A673 (cell line): ENCODE data around the gene HS3ST3A1. TPM values are rescaled to one million over a fixed set of nuclear protein-coding genes. Genes with fewer than 3 reads are reported as not detected.

Experiments used
- BruUV-seq: library from RNA; stranded (reverse); fragments of 400-500 nt; replicated peaks from 2 replicates; lab custom pipeline; 2021; lab: Mats Ljungman, UMichigan
- CTCF ChIA-PET: fragments of 300-600 bp; sonication (Branson Sonifier 250); formaldehyde crosslinking; loops from one replicate; lab custom pipeline; 2022; ENCODE audit warnings: antibody characterized with exemption; lab: Charles Lee
- POLR2A ChIA-PET: fragments of 300-600 bp; sonication (Branson Sonifier 250); formaldehyde crosslinking; loops from one replicate; lab custom pipeline; 2022; ENCODE audit warnings: antibody characterized with exemption; ENCODE audit not compliant: low non-redundant PET; lab: Charles Lee
- DNase-seq: peaks from one replicate; pipeline ENCODE4 v3.0.0-alpha.2; 2015; ENCODE audit warnings: low spot score
- H3K27ac ChIP-seq: fragments of 200-600 bp; sonication (generic); 2 replicates; pipeline ENCODE4 v1.5.1; 2016; ENCODE audit warnings: mixed run types, low read depth, mild to moderate bottlenecking, mixed read lengths, antibody characterized with exemption, low read length; ENCODE audit not compliant: poor library complexity, severe bottlenecking
- H3K27me3 ChIP-seq: fragments of 200-600 bp; sonication (generic); replicated peaks from 2 replicates; pipeline ENCODE4 v1.6.1; 2017; ENCODE audit warnings: mixed run types, low read depth, mild to moderate bottlenecking, mixed read lengths, antibody characterized with exemption, low read length; ENCODE audit not compliant: insufficient read depth, poor library complexity
- H3K36me3 ChIP-seq: fragments of 200-600 bp; sonication (generic); 2 replicates; pipeline ENCODE4 v1.6.1; 2016; ENCODE audit warnings: mixed run types, mild to moderate bottlenecking, mixed read lengths, antibody characterized with exemption, low read length; ENCODE audit not compliant: insufficient read depth, poor library complexity, severe bottlenecking
- H3K4me1 ChIP-seq: fragments of 200-600 bp; sonication (generic); 2 replicates; pipeline ENCODE4 v1.6.1; 2017; ENCODE audit warnings: mixed run types, mild to moderate bottlenecking, mixed read lengths, antibody characterized with exemption, low read length; ENCODE audit not compliant: insufficient read depth, poor library complexity, severe bottlenecking
- H3K4me3 ChIP-seq: fragments of 200-600 bp; sonication (generic); 2 replicates; pipeline ENCODE4 v1.5.1; 2016; ENCODE audit warnings: low read depth, mixed run types, mild to moderate bottlenecking, mixed read lengths, low read length; ENCODE audit not compliant: poor library complexity, severe bottlenecking
- H3K9me3 ChIP-seq: fragments of 200-600 bp; sonication (generic); 2 replicates; pipeline ENCODE4 v1.6.1; 2016; ENCODE audit warnings: mixed run types, low read depth, mild to moderate bottlenecking, mixed read lengths, antibody characterized with exemption, low read length; ENCODE audit not compliant: poor library complexity, severe bottlenecking
- CTCF ChIP-seq: fragments of 300-800, 200-600 bp; sonication (generic); conservative IDR thresholded peaks from 2 replicates; pipeline ENCODE4 v1.5.1; 2017; ENCODE audit warnings: low read depth, mild to moderate bottlenecking, antibody characterized with exemption, low read length, moderate library complexity, mixed read lengths
- EZH2 ChIP-seq: fragments of 200-600 bp; sonication (generic); IDR thresholded peaks from 2 replicates; pipeline ENCODE4 v1.6.1; 2017; ENCODE audit warnings: borderline replicate concordance, low read depth, mild to moderate bottlenecking, mixed read lengths, antibody characterized with exemption, low read length; ENCODE audit not compliant: poor library complexity, severe bottlenecking
- intact Hi-C: fragments of 100-400 bp; cut with micrococcal nuclease; formaldehyde crosslinking; loops from one replicate; pipeline ENCODE4 v1.10.0; 2022; ENCODE audit not compliant: unreplicated experiment
- total RNA-seq: library from RNA; stranded (reverse); gene quantifications from 2 replicates; pipeline ENCODE4 v1.2.3, GENCODE V29; 2021

Gene HS3ST3A1
- total RNA-seq, 1 experiment from 2014 or later: not detected

DNA sequence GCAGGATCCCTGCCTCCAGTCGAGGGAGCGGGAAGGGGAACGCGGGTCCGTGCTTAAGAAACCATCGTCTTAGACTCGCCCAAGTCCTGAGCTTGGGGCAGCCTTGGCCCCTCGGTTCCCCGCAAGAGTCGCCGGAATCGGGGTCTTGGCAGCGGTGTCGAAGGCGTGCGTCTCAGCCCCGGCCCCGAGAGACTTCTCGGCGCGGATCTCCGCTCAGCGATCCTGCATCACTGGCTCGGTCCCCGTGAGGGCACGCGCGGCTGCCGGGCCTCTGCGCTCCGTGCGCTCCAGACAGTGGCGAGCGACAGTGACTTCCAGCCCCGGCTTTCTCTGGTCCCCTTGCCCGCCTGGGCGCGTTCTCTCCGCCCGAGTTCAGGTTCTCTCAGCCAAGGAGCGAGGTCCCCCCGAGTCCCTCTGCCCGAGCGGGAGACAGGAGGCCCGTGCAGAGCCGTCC, 380 bp downstream of the HS3ST3A1 start:
- BruUV-seq: no TSS peak
- Histone ChIP-seq H3K36me3 (no peaks in the 10 kb centered on the region), H3K4me1 (no peaks in the 10 kb centered on the region), H3K27me3 (peaks cover 56% of the 10 kb centered on the region), H3K27ac (no peak overlapping the region), H3K4me3 (no peak overlapping the region), H3K9me3 (no peaks in the 10 kb centered on the region)
- ChIA-PET CTCF (no interaction called here), POLR2A (no interaction called here)
- no peak for TF ChIP-seq EZH2
- no peak for TF ChIP-seq CTCF
- intact Hi-C loops: no loop called here
- DNase-seq: no peak

- H3K36me3 ChIP-seq: no peaks in the 10 kb centered on the region
- no peak for DNase-seq
- no peak overlapping the region for H3K27ac ChIP-seq
- no peaks in the 10 kb centered on the region for H3K9me3 ChIP-seq
- BruUV-seq: no TSS peak
- CTCF ChIA-PET: no interaction called here
- TF ChIP-seq CTCF (no peak), EZH2 (peak; percentile 51)
- no peaks in the 10 kb centered on the region for H3K4me1 ChIP-seq
- POLR2A ChIA-PET: no interaction called here
- intact Hi-C loops: no loop called here
- no peak overlapping the region for H3K4me3 ChIP-seq
- H3K27me3 ChIP-seq: peaks cover 56% of the 10 kb centered on the region
These were observed 1.0 kb downstream of the HS3ST3A1 start for GRCh38 chr17:13600475-13601321.

DNA sequence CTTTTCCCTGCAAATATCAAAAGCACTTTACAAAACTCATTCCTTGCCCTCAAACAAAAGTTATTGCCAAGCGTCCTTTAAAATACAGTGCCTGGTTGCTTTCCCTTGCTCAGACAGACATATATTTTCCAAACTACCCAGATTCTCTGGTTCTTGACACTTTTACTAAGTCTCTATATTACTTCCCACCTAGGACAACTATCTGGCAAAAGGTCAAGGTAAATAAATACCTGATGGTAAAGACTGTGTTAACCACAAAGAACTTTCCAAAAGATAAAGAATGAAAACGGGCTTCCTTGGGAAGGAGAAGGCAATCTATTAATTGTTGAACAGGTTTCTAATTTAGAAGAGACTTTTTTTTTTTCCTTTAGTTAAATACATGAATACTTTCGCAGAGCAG, 1.9 kb downstream of the HS3ST3A1 start:
- TF ChIP-seq CTCF: no peak
- TF ChIP-seq EZH2: no peak
- H3K9me3 ChIP-seq: no peaks in the 10 kb centered on the region
- DNase-seq: no peak
- intact Hi-C loops: loop anchor here (5.0 to 10.0 kb wide), 4 partner anchors 45 to 1905 kb away; no protein-coding TSS in a partner anchor
- H3K27ac ChIP-seq: no peak overlapping the region
- no TSS peak for BruUV-seq
- no peaks in the 10 kb centered on the region for H3K36me3 ChIP-seq
- POLR2A ChIA-PET: no interaction called here
- H3K4me1 ChIP-seq: no peaks in the 10 kb centered on the region
- peaks cover 61% of the 10 kb centered on the region for H3K27me3 ChIP-seq
- no peak overlapping the region for H3K4me3 ChIP-seq
- CTCF ChIA-PET: no interaction called here
